SK-N-MC (cell line): Measurements from ENCODE around the gene CATSPERE.

ENCODE experiments used
- EZH2 ChIP-seq: fragments of 200-600 bp; sonication (generic); IDR thresholded peaks from one replicate; pipeline ENCODE4 v1.6.1; 2017; ENCODE audit warnings: antibody characterized with exemption
- POLR2AphosphoS5 ChIP-seq: IDR thresholded peaks from 2 replicates; pipeline ENCODE4 v1.6.1; 2012; ENCODE audit warnings: mild to moderate bottlenecking, low read depth, low read length, borderline replicate concordance

GRCh38 chr1:244614879-244615278 is 153.8 kb downstream of the CATSPERE start:
- TF ChIP-seq EZH2 = no peak
- no peak for TF ChIP-seq POLR2AphosphoS5
